ENCODE results near the gene GP9.

GP9 gene

GRCh38 chr3:129046732-129047552 is 13.6 kb upstream of the GP9 start:
- Histone ChIP-seq H3K4me1 (ENCODE audit: control insufficient read depth in 1 of 2, insufficient read depth in 2 of 2, low read length in 2 of 2) (peaks cover 5 to 11% of the 10 kb centered on the region in 2 donors), H3K27me3 (ENCODE audit: control insufficient read depth in 1 of 2, insufficient read depth in 2 of 2, low read length in 2 of 2) (peaks cover 9 to 11% of the 10 kb centered on the region in 2 donors), H3K36me3 (ENCODE audit: control insufficient read depth in 1 of 2, insufficient read depth in 2 of 2, low read length in 2 of 2) (no peaks in the 10 kb centered on the region), H3K4me3 (ENCODE audit: low read depth in 1 of 2, low read length in 2 of 2) (no peak overlapping the region), H3K27ac (ENCODE audit: low read depth, low read length) (no peak overlapping the region), H3K9ac (ENCODE audit: low read depth in 1 of 2, low read length in 2 of 2) (no peak overlapping the region), H3K9me3 (ENCODE audit: control insufficient read depth in 1 of 2, low read length in 2 of 2) (peaks cover 0 to 3% of the 10 kb centered on the region in 2 donors)

DNA sequence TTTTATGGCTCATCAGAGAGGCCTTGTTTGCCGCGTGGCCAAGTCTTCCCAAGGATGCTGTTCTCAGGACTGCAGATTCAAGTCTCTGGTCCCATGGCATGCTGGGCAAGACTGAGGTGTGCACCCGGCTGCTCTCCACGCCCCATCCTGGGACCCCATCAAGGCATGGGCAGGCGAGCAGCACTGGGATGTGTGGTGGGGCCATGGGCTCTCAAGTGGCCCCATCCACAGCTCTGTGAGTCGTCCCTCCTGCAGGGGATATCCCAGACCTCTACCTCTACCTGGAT is 13.1 kb upstream of the GP9 start:
- no peak overlapping the region for H3K27ac ChIP-seq (ENCODE audit: low read depth, low read length)
- H3K4me1 ChIP-seq (ENCODE audit: control insufficient read depth in 1 of 2, insufficient read depth in 2 of 2, low read length in 2 of 2), result peaks cover 6 to 16% of the 10 kb centered on the region in 2 donors
- H3K9ac ChIP-seq (ENCODE audit: low read depth in 1 of 2, low read length in 2 of 2), result no peak overlapping the region
- H3K4me3 ChIP-seq (ENCODE audit: low read depth in 1 of 2, low read length in 2 of 2), result no peak overlapping the region
- peaks cover 0 to 3% of the 10 kb centered on the region in 2 donors for H3K9me3 ChIP-seq (ENCODE audit: control insufficient read depth in 1 of 2, low read length in 2 of 2)
- H3K27me3 ChIP-seq (ENCODE audit: control insufficient read depth in 1 of 2, insufficient read depth in 2 of 2, low read length in 2 of 2), result peaks cover 9 to 11% of the 10 kb centered on the region in 2 donors
- H3K36me3 ChIP-seq (ENCODE audit: control insufficient read depth in 1 of 2, insufficient read depth in 2 of 2, low read length in 2 of 2), result no peaks in the 10 kb centered on the region

GRCh38 chr3:129050556-129051295 is 9.9 kb upstream of the GP9 start:
- Histone ChIP-seq H3K9ac (ENCODE audit: low read depth in 1 of 2, low read length in 2 of 2) (no peak overlapping the region), H3K27ac (ENCODE audit: low read depth, low read length) (no peak overlapping the region), H3K36me3 (ENCODE audit: control insufficient read depth in 1 of 2, insufficient read depth in 2 of 2, low read length in 2 of 2) (no peaks in the 10 kb centered on the region), H3K9me3 (ENCODE audit: control insufficient read depth in 1 of 2, low read length in 2 of 2) (peaks cover 0 to 3% of the 10 kb centered on the region in 2 donors), H3K4me3 (ENCODE audit: low read depth in 1 of 2, low read length in 2 of 2) (no peak overlapping the region), H3K27me3 (ENCODE audit: control insufficient read depth in 1 of 2, insufficient read depth in 2 of 2, low read length in 2 of 2) (peaks cover 5 to 9% of the 10 kb centered on the region in 2 donors), H3K4me1 (ENCODE audit: control insufficient read depth in 1 of 2, insufficient read depth in 2 of 2, low read length in 2 of 2) (peaks cover 14 to 24% of the 10 kb centered on the region in 2 donors)

GRCh38 chr3:129051871-129052340 is 8.7 kb upstream of the GP9 start:
- Histone ChIP-seq H3K4me3 (ENCODE audit: low read depth in 1 of 2, low read length in 2 of 2) (no peak overlapping the region), H3K9me3 (ENCODE audit: control insufficient read depth in 1 of 2, low read length in 2 of 2) (peaks cover 0 to 3% of the 10 kb centered on the region in 2 donors), H3K27me3 (ENCODE audit: control insufficient read depth in 1 of 2, insufficient read depth in 2 of 2, low read length in 2 of 2) (peaks cover 0 to 9% of the 10 kb centered on the region in 2 donors), H3K36me3 (ENCODE audit: control insufficient read depth in 1 of 2, insufficient read depth in 2 of 2, low read length in 2 of 2) (no peaks in the 10 kb centered on the region), H3K4me1 (ENCODE audit: control insufficient read depth in 1 of 2, insufficient read depth in 2 of 2, low read length in 2 of 2) (peaks cover 14 to 16% of the 10 kb centered on the region in 2 donors), H3K9ac (ENCODE audit: low read depth in 1 of 2, low read length in 2 of 2) (no peak overlapping the region), H3K27ac (ENCODE audit: low read depth, low read length) (no peak overlapping the region)

DNA sequence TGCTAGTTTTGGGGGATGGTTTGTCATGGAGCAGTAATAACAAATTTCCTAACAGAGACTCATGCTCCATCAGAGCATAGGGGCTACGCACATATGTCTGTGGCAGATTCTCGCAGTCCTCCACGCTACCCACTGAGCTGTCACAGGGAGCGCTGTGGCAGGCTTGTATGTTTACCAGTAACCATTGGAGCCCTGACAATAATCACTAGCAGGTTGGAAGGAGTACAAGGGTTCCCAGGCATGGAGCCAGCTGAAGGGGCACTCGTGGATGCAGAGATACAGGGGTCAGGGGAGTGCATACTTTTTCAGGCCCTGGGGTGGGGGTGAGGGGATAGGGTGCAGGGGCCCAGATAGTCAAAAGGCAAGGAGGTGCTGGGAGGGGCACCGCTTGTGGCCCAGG is 7.9 kb upstream of the GP9 start:
- H3K36me3 ChIP-seq (ENCODE audit: control insufficient read depth in 1 of 2, insufficient read depth in 2 of 2, low read length in 2 of 2), result no peaks in the 10 kb centered on the region
- no peak overlapping the region for H3K9ac ChIP-seq (ENCODE audit: low read depth in 1 of 2, low read length in 2 of 2)
- H3K9me3 ChIP-seq (ENCODE audit: control insufficient read depth in 1 of 2, low read length in 2 of 2), result peaks cover 0 to 3% of the 10 kb centered on the region in 2 donors
- no peak overlapping the region for H3K4me3 ChIP-seq (ENCODE audit: low read depth in 1 of 2, low read length in 2 of 2)
- H3K4me1 ChIP-seq (ENCODE audit: control insufficient read depth in 1 of 2, insufficient read depth in 2 of 2, low read length in 2 of 2), result peaks cover 14 to 16% of the 10 kb centered on the region in 2 donors
- H3K27ac ChIP-seq (ENCODE audit: low read depth, low read length), result no peak overlapping the region
- H3K27me3 ChIP-seq (ENCODE audit: control insufficient read depth in 1 of 2, insufficient read depth in 2 of 2, low read length in 2 of 2), result peaks cover 0 to 1% of the 10 kb centered on the region in 2 donors

DNA sequence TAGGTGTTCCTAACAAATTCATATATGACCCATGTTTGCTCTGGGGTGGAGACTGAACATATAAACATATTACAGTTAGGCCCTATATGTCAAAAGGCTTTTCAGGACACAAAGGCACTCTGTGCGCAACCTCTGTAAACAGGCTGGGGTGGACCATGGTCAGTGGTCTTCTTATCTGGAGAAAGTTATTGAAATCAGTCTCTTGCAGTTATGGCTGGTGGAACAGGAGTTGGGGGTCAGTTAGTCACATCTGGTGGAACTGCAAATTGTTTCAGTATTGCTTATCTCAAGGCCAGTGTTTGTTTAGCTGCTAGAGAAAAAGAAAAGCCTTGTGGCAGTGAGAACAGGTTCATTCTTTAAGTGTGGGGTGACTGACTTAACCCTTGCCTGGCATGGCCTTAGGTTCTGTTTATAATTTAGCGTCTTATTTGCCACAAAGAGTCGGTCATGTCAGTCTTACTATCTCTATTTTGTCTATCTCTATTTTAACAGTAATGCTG is 5.9 kb upstream of the GP9 start:
- no peaks in the 10 kb centered on the region for H3K36me3 ChIP-seq (ENCODE audit: control insufficient read depth in 1 of 2, insufficient read depth in 2 of 2, low read length in 2 of 2)
- H3K4me1 ChIP-seq (ENCODE audit: control insufficient read depth in 1 of 2, insufficient read depth in 2 of 2, low read length in 2 of 2), result peaks cover 20 to 23% of the 10 kb centered on the region in 2 donors
- no peaks in the 10 kb centered on the region for H3K9me3 ChIP-seq (ENCODE audit: control insufficient read depth in 1 of 2, low read length in 2 of 2)
- H3K4me3 ChIP-seq (ENCODE audit: low read depth in 1 of 2, low read length in 2 of 2), result no peak overlapping the region
- H3K9ac ChIP-seq (ENCODE audit: low read depth in 1 of 2, low read length in 2 of 2), result no peak overlapping the region
- H3K27ac ChIP-seq (ENCODE audit: low read depth, low read length), result no peak overlapping the region
- no peaks in the 10 kb centered on the region for H3K27me3 ChIP-seq (ENCODE audit: control insufficient read depth in 1 of 2, insufficient read depth in 2 of 2, low read length in 2 of 2)

- H3K27ac ChIP-seq (ENCODE audit: low read depth, low read length), result no peak overlapping the region
- no peak overlapping the region for H3K9ac ChIP-seq (ENCODE audit: low read depth in 1 of 2, low read length in 2 of 2)
- no peaks in the 10 kb centered on the region for H3K36me3 ChIP-seq (ENCODE audit: control insufficient read depth in 1 of 2, insufficient read depth in 2 of 2, low read length in 2 of 2)
- no peak overlapping the region for H3K4me3 ChIP-seq (ENCODE audit: low read depth in 1 of 2, low read length in 2 of 2)
- peaks cover 20 to 21% of the 10 kb centered on the region in 2 donors for H3K4me1 ChIP-seq (ENCODE audit: control insufficient read depth in 1 of 2, insufficient read depth in 2 of 2, low read length in 2 of 2)
- no peaks in the 10 kb centered on the region for H3K27me3 ChIP-seq (ENCODE audit: control insufficient read depth in 1 of 2, insufficient read depth in 2 of 2, low read length in 2 of 2)
- H3K9me3 ChIP-seq (ENCODE audit: control insufficient read depth in 1 of 2, low read length in 2 of 2), result no peaks in the 10 kb centered on the region
Observed at GRCh38 chr3:129056451-129057173, 4.0 kb upstream of the GP9 start.

DNA sequence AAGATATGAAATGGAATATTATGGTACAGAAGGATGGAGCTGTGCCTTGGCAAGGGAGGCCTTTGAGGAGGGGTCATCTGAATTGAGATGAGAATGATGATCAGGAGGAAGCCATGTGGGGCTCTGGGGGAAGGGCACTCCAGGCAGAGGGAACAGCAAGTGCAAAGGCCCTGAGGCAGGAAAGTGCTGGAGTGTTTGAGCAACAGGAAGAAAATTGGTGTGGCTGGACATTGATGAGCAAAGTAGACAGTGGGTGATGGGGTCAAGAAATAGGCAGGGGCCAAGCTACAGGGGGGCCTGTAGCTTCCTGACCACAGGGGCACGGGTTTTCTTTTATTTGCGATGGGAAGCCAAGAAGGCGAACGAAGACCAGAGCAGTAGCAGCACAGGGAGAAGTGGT is 3.3 kb upstream of the GP9 start:
- H3K4me3 ChIP-seq (ENCODE audit: low read depth in 1 of 2, low read length in 2 of 2), result no peak overlapping the region
- H3K27ac ChIP-seq (ENCODE audit: low read depth, low read length), result no peak overlapping the region

GRCh38 chr3:129058441-129059200 is 2.0 kb upstream of the GP9 start:
- Histone ChIP-seq H3K4me3 (ENCODE audit: low read depth in 1 of 2, low read length in 2 of 2) (no peak overlapping the region), H3K4me1 (ENCODE audit: control insufficient read depth in 1 of 2, insufficient read depth in 2 of 2, low read length in 2 of 2) (peaks cover 4 to 12% of the 10 kb centered on the region in 2 donors), H3K36me3 (ENCODE audit: control insufficient read depth in 1 of 2, insufficient read depth in 2 of 2, low read length in 2 of 2) (no peaks in the 10 kb centered on the region), H3K27me3 (ENCODE audit: control insufficient read depth in 1 of 2, insufficient read depth in 2 of 2, low read length in 2 of 2) (no peaks in the 10 kb centered on the region), H3K9ac (ENCODE audit: low read depth in 1 of 2, low read length in 2 of 2) (no peak overlapping the region), H3K27ac (ENCODE audit: low read depth, low read length) (no peak overlapping the region), H3K9me3 (ENCODE audit: control insufficient read depth in 1 of 2, low read length in 2 of 2) (no peaks in the 10 kb centered on the region)

More for the DNA sequence above, 3.3 kb upstream of the GP9 start:
- H3K27me3 ChIP-seq (ENCODE audit: control insufficient read depth in 1 of 2, insufficient read depth in 2 of 2, low read length in 2 of 2), result no peaks in the 10 kb centered on the region
- no peaks in the 10 kb centered on the region for H3K36me3 ChIP-seq (ENCODE audit: control insufficient read depth in 1 of 2, insufficient read depth in 2 of 2, low read length in 2 of 2)
- peaks cover 14 to 17% of the 10 kb centered on the region in 2 donors for H3K4me1 ChIP-seq (ENCODE audit: control insufficient read depth in 1 of 2, insufficient read depth in 2 of 2, low read length in 2 of 2)
- no peak overlapping the region for H3K9ac ChIP-seq (ENCODE audit: low read depth in 1 of 2, low read length in 2 of 2)
- H3K9me3 ChIP-seq (ENCODE audit: control insufficient read depth in 1 of 2, low read length in 2 of 2), result no peaks in the 10 kb centered on the region
